Activated B cell treated with CpG ODN at 0.5 μM for 24 hours (primary cell): Measurements from ENCODE around the gene TREM2. TPM values are rescaled to one million over a fixed set of nuclear protein-coding genes. Genes with fewer than 3 reads are reported as not detected.

Experiments used
- total RNA-seq: library from RNA; stranded (reverse); gene quantifications from 2 replicates; pipeline ENCODE4 v1.2.3, GENCODE V29; 2022

The TREM2 gene
- total RNA-seq, 1 donor from 2014 or later, result not detected

Other genes with a start within 250 kb of the TREM2 start
- gene UNC5CL, start 123.9 kb downstream of the TREM2 start, total RNA-seq, result 1.7 and 2.2 TPM in 2 replicates
- not detected in 2 replicates for gene TSPO2, start 120.6 kb downstream of the TREM2 start, total RNA-seq
- gene APOBEC2, start 109.9 kb downstream of the TREM2 start, total RNA-seq, result not detected in 2 replicates
- gene OARD1, start 90.8 kb downstream of the TREM2 start, total RNA-seq, result 30.7 and 37.1 TPM in 2 replicates
- gene NFYA, start 90.1 kb downstream of the TREM2 start, total RNA-seq, result 33.7 and 35.1 TPM in 2 replicates
- not detected in 2 replicates for gene TREML1, start 8.8 kb downstream of the TREM2 start, total RNA-seq
- 10.2 and 10.3 TPM in 2 replicates for gene TREML2, start 38.0 kb upstream of the TREM2 start, total RNA-seq
- gene TREML4, start 65.2 kb upstream of the TREM2 start, total RNA-seq, result not detected in 2 replicates
- gene TREM1, start 123.6 kb upstream of the TREM2 start, total RNA-seq, result 0.81 TPM in 1 of 2 replicates, not detected in the other
- not detected in 2 replicates for gene NCR2, start 172.5 kb upstream of the TREM2 start, total RNA-seq